Measurements from ENCODE around the gene MYO5A.

GRCh38 chr15:52532427-52532826, 3.7 kb upstream of the MYO5A start:
- no peak for TF ChIP-seq SP1 (CRISPR knock-in tag; conservative IDR thresholded peaks at IDR 0.05)
- TF ChIP-seq CTCF (IDR thresholded peaks at IDR 0.05) = no peak
- no peak for TF ChIP-seq CBFB (CRISPR knock-in tag; IDR thresholded peaks at IDR 0.05; ENCODE audit: low read depth)
- TF ChIP-seq FOXJ3 (CRISPR knock-in tag; IDR thresholded peaks at IDR 0.05; ENCODE audit: borderline replicate concordance) = no peak
- no peak for TF ChIP-seq ZNF281 (CRISPR knock-in tag; IDR thresholded peaks at IDR 0.05)
- TF ChIP-seq NR1H2 (CRISPR knock-in tag; IDR thresholded peaks at IDR 0.05) = no peak
- TF ChIP-seq ZNF263 (CRISPR knock-in tag; IDR thresholded peaks at IDR 0.05; ENCODE audit: low read depth) = no peak
